OCI-LY1 (cell line): ENCODE measurements around the gene SYNGR4.

Experiments used
- H2AFZ ChIP-seq: fragments of 200-600 bp; sonication (generic), shearing (Covaris generic); 2 replicates; pipeline ENCODE4 v1.6.0; 2014; ENCODE audit warnings: antibody characterized with exemption, mild to moderate bottlenecking, low read length
- H3F3A ChIP-seq: fragments of 200-600 bp; sonication (generic), shearing (Covaris generic); 2 replicates; pipeline ENCODE4 v1.6.0; 2014; ENCODE audit warnings: mild to moderate bottlenecking, antibody characterized with exemption, low read length, moderate library complexity; ENCODE audit not compliant: insufficient read depth
- H3K27ac ChIP-seq: fragments of 200-600 bp; sonication (generic); 2 replicates; pipeline ENCODE4 v1.5.1; 2014; ENCODE audit warnings: low read length, mixed run types, mild to moderate bottlenecking, low read depth; ENCODE audit not compliant: poor library complexity, severe bottlenecking
- H3K27me3 ChIP-seq: fragments of 200-600 bp; sonication (generic); 2 replicates; pipeline ENCODE4 v1.6.0; 2014; ENCODE audit warnings: antibody characterized with exemption, mild to moderate bottlenecking, low read length, moderate library complexity; ENCODE audit not compliant: insufficient read depth
- H3K36me3 ChIP-seq: fragments of 200-600 bp; sonication (generic); 2 replicates; pipeline ENCODE4 v1.6.1; 2014; ENCODE audit warnings: mild to moderate bottlenecking, antibody characterized with exemption, low read length, moderate library complexity, mixed read lengths; ENCODE audit not compliant: insufficient read depth
- H3K4me1 ChIP-seq: fragments of 200-600 bp; sonication (generic); 2 replicates; pipeline ENCODE4 v1.5.1; 2014; ENCODE audit warnings: mild to moderate bottlenecking, low read length, moderate library complexity; ENCODE audit not compliant: insufficient read depth, severe bottlenecking
- H3K4me2 ChIP-seq: fragments of 200-600 bp; sonication (generic), shearing (Covaris generic); 2 replicates; pipeline ENCODE4 v1.6.1; 2014; ENCODE audit warnings: low read length
- H3K4me3 ChIP-seq: fragments of 200-600 bp; sonication (generic); 2 replicates; pipeline ENCODE4 v1.5.1; 2014; ENCODE audit warnings: low read length, low read depth, mild to moderate bottlenecking, mixed read lengths; ENCODE audit not compliant: poor library complexity, severe bottlenecking
- H3K79me2 ChIP-seq: fragments of 200-600 bp; shearing (Covaris generic); 2 replicates; pipeline ENCODE4 v1.6.1; 2016; ENCODE audit warnings: mixed run types, low read length, mixed read lengths; ENCODE audit not compliant: insufficient read depth
- H3K9ac ChIP-seq: fragments of 200-600 bp; sonication (generic), shearing (Covaris generic); 2 replicates; pipeline ENCODE4 v1.6.1; 2014; ENCODE audit warnings: mild to moderate bottlenecking, low read length, mixed read lengths
- H3K9me2 ChIP-seq: fragments of 200-600 bp; sonication (generic), shearing (Covaris generic); 2 replicates; pipeline ENCODE4 v1.6.1; 2014; ENCODE audit warnings: low read depth, mild to moderate bottlenecking, low read length, mixed read lengths
- H3K9me3 ChIP-seq: fragments of 200-600 bp; shearing (Covaris generic); 2 replicates; pipeline ENCODE4 v1.6.1; 2014; ENCODE audit warnings: low read length, mixed read lengths
- H4K20me1 ChIP-seq: fragments of 200-600 bp; sonication (generic), shearing (Covaris generic); 2 replicates; pipeline ENCODE4 v1.6.0; 2016; ENCODE audit warnings: mild to moderate bottlenecking, low read length; ENCODE audit not compliant: insufficient read depth
- EZH2 ChIP-seq: fragments of 200-600 bp; sonication (generic), shearing (Covaris generic); IDR thresholded peaks from 2 replicates; pipeline ENCODE4 v1.8.0; 2017; ENCODE audit warnings: borderline replicate concordance, mixed run types, mild to moderate bottlenecking, antibody characterized with exemption, low read length, moderate library complexity, mixed read lengths
- TF ChIP-seq, protein P1 (sequence below): fragments of 200-600 bp; sonication (generic), shearing (Covaris generic); IDR thresholded peaks from 2 replicates; pipeline ENCODE4 v1.5.1; 2017; ENCODE audit warnings: mild to moderate bottlenecking, antibody characterized with exemption, low read length, moderate library complexity, mixed read lengths

The SYNGR4 gene

DNA sequence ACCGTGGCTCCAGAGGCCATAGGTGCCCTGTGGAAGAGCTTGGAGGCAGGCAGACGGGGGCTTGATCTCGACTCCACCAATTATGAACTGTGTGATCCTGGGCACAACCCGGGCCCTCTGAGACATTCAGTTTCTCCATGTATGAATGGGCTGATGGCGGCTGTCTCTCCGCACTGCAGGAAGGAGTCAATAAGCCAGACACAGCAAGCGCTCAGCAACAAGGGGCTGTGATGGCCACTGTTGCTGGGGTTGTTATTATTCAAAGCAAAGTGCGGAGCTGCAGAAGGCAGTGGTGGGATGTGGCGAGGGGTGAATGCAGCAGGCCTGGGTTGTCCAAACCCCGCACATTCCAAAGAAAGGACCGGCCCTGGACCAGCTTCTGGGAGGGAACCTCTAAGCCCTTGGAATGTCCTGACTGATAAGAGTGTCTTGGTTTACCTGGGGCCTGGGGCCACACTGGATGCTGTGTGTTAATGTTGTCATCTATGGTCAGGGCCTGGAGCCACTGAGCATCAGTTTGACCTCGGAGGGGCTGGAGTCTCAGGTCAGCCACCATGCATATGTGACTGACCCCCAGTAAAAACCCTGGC is 8.7 kb upstream of the SYNGR4 start:
- H3K27ac ChIP-seq = no peak overlapping the region
- H2AFZ ChIP-seq = no peak overlapping the region
- H3K9ac ChIP-seq = no peak overlapping the region
- no peak overlapping the region for H3K4me3 ChIP-seq
- TF ChIP-seq EZH2 = no peak
- TF ChIP-seq, protein P1, sequence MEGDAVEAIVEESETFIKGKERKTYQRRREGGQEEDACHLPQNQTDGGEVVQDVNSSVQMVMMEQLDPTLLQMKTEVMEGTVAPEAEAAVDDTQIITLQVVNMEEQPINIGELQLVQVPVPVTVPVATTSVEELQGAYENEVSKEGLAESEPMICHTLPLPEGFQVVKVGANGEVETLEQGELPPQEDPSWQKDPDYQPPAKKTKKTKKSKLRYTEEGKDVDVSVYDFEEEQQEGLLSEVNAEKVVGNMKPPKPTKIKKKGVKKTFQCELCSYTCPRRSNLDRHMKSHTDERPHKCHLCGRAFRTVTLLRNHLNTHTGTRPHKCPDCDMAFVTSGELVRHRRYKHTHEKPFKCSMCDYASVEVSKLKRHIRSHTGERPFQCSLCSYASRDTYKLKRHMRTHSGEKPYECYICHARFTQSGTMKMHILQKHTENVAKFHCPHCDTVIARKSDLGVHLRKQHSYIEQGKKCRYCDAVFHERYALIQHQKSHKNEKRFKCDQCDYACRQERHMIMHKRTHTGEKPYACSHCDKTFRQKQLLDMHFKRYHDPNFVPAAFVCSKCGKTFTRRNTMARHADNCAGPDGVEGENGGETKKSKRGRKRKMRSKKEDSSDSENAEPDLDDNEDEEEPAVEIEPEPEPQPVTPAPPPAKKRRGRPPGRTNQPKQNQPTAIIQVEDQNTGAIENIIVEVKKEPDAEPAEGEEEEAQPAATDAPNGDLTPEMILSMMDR = no peak
- H3K36me3 ChIP-seq = no peaks in the 10 kb centered on the region
- no peaks in the 10 kb centered on the region for H4K20me1 ChIP-seq
- no peaks in the 10 kb centered on the region for H3K4me1 ChIP-seq
- H3K9me2 ChIP-seq = no peaks in the 10 kb centered on the region
- no peaks in the 10 kb centered on the region for H3K9me3 ChIP-seq
- no peak overlapping the region for H3K4me2 ChIP-seq
- H3K79me2 ChIP-seq = no peaks in the 10 kb centered on the region
- H3K27me3 ChIP-seq = no peaks in the 10 kb centered on the region
- H3F3A ChIP-seq = no peaks in the 10 kb centered on the region

DNA sequence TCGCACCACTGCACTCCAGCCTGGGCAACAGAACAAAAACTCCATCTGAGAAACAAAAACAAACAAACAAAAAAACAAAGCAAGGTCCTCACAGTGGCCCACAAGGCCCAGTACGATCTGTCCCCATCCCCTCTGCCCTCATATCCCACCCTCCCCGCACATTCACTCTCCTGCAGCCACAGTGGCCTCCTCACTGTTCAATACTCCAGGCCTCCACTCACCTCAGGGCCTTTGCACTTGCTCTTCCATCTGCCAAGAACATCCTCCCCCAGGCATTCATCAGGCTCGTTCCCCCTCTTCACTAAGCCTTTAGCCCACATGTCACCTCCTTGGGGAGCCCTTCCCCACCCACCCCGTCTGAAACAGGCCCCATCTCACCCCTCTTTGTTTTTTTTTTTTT is 5.0 kb upstream of the SYNGR4 start:
- no peaks in the 10 kb centered on the region for H3K79me2 ChIP-seq
- TF ChIP-seq, protein P1 = no peak
- no peak for TF ChIP-seq EZH2
- H4K20me1 ChIP-seq = no peaks in the 10 kb centered on the region
- no peak overlapping the region for H3K27ac ChIP-seq
- H3K9me2 ChIP-seq = no peaks in the 10 kb centered on the region
- no peak overlapping the region for H3K4me2 ChIP-seq
- H3K4me1 ChIP-seq = peaks cover 10% of the 10 kb centered on the region
- no peaks in the 10 kb centered on the region for H3K27me3 ChIP-seq
- H3K9ac ChIP-seq = no peak overlapping the region
- H3K4me3 ChIP-seq = no peak overlapping the region
- no peaks in the 10 kb centered on the region for H3F3A ChIP-seq
- H2AFZ ChIP-seq = no peak overlapping the region
- no peaks in the 10 kb centered on the region for H3K9me3 ChIP-seq
- no peaks in the 10 kb centered on the region for H3K36me3 ChIP-seq

DNA sequence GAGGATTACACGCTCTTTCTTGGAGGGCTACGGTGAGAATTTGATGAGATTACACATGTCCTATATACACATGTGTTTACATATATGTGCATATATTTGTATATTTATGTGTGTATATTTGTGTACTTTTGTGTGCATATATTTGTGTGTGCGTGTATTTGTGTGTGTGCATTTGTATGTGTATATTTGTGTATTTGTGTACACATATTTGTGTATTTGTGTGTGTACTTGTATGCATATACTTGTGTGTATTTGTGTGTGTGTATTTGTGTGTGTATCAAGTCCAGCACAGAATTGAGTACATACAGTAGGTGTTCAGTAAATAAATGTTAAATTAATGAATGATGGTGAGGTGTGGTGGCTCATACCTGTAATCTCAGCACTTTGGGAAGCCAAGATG is 2.3 kb upstream of the SYNGR4 start:
- no peak overlapping the region for H2AFZ ChIP-seq
- H3K9me3 ChIP-seq = no peaks in the 10 kb centered on the region
- H3K4me2 ChIP-seq = no peak overlapping the region
- H3K27ac ChIP-seq = no peak overlapping the region
- no peak overlapping the region for H3K4me3 ChIP-seq
- H3K9ac ChIP-seq = no peak overlapping the region
- H3K27me3 ChIP-seq = no peaks in the 10 kb centered on the region
- H3K79me2 ChIP-seq = no peaks in the 10 kb centered on the region
- no peaks in the 10 kb centered on the region for H4K20me1 ChIP-seq
- H3K36me3 ChIP-seq = no peaks in the 10 kb centered on the region
- no peaks in the 10 kb centered on the region for H3K9me2 ChIP-seq
- no peaks in the 10 kb centered on the region for H3F3A ChIP-seq
- no peak for TF ChIP-seq EZH2
- TF ChIP-seq, protein P1 = no peak
- H3K4me1 ChIP-seq = peaks cover 16% of the 10 kb centered on the region
